ENCODE measurements around the gene IGSF21.

IGSF21 gene

DNA sequence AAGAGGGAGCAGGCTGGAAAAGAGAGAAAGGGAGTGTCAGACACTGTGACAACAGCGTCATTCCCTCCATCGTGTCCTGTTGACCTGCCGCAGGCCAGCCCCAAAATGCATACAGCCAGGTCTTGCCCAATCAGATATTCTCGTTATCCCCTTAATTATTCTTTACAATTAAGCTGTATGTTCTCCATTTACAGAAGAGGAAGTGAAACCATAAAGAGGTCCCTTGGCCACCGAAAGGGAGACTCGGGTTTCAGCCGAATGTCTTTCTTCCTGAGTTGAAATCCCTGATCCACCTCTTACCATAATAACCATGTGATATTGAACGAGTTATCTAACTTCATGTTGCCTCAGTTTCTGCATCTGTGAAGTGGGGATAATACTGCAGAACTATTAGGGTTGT lies 70.5 kb downstream of the IGSF21 start:
- ATAC-seq = no peak
- no peak for DNase-seq

DNA sequence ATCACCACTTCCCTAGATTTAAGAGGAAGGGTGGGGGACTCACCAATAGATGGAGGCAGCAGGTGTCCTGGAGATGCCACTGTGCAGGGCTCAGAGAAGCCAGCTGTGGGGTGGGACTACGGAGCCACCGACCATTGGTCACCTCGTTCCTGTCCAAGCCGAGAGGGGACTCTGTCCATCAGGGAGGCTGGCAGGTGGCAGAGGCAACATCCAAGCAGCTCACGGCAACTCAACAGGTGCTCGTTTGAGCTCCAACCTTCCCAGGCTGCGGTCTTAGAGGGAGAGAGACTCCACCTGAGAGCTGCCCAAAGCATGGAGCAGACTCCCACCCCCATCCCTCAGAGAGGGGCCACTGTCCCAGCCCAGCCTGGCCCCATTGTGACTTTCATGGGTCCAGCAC lies 71.4 kb downstream of the IGSF21 start:
- DNase-seq (no peak), ATAC-seq (no peak)

DNA sequence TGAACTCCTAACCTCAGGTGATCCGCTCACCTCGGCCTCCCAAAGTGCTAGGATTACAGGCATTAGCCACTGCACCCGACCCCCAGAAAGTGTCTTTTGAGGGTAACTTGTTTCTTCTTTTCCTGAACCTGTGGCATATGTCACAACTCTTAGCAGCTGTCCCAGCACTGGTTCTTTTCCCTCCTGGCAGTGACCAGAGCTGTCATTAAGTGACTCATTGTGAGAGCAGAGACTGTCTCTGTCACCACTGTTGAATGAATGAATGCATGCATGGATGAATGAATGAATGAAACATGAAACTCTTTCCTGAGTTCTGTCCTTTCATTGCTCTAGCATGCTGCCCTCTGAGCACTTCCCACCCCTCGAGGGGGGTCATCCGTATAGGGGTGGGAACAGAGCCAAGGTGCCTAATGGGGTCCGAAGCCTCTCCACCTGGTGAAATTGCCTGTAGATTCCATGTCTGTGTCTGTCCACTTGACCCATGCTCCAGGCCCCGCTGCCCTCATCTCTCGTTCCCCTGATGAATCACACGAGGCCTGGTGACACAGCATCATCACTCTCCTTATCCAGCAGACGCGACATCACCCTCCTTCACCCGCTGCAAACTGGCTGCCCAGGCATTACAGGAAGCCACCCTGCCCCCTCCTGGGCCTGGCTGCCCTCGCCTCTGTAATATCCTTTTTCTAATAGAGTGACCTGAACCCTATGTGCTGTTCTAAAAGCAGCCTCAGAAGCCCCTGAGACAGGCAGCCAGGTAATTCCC lies 75.0 kb downstream of the IGSF21 start:
- no peak for ATAC-seq
- no peak for DNase-seq

DNA sequence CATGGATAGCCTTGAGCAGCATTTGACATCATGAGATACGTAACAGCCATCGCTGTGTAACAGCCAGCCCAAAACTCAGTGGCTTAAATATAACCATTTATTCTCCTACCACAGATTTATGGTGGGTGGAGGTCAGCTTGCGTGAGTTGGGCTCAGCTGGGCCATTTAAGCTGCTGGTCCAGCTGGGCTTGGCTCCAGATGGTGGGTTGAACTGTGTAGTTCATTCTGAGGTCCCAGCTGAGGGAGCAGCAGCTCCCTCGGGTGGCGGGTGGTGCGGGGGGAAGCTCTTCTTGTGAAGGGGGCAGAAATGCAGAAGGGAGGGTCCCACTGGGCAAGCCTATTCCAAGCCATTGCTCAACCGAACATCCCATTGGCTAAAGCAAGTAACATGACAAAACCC lies 75.9 kb downstream of the IGSF21 start:
- ATAC-seq = no peak
- DNase-seq = no peak

DNA sequence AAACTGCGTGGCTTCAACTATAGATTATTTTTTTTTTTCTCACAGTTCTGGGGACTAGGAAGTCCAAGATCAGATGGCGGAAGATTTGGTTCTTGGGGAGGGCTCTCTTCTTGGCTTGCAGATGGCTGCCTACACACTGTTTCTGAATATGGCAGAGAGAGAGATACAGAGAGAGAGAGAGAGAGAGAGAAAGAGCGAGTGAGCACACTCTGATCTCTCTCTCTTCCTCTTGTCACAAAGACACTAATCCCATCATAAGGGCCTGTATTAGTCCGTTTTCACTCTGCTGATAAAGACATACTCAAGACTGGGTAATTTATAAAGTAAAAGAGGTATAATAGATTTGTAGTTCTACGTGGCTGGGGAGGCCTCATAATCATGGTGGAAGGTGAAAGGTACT lies 79.5 kb downstream of the IGSF21 start:
- ATAC-seq (no peak), DNase-seq (no peak)

DNA sequence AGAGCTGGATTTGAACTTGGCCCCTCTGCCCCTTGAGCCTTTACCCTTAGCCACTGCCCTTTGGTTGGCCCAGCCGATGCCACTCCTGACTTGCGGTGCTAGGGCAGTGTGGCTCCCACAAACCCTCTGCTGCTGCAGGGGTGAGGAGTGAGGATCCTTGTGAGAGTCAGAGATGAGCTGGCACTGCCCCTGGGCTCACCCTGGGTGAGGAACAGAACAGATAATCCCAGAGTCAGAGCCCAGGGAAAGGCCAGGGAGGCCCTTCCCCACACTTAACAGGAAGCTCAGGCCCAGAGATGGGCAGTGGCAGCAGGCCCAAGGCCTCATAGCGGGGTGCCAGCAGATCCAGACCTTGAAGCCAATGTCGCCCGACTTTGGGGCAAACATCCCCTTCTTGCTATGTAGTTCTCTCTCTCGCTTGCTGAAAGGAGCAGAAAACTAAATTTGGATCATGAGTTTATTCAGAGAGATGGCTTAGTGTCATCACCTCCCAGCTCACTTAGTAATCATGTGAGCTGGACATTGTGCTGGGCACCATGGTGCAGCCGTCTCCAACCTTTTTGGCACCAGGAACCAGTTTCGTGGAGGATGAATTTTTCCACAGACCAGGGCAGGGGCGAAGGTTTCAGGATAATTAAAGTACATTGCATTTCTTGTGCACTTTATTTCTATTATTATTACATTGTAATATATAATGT lies 81.4 kb downstream of the IGSF21 start:
- DNase-seq = no peak
- no peak for ATAC-seq

DNA sequence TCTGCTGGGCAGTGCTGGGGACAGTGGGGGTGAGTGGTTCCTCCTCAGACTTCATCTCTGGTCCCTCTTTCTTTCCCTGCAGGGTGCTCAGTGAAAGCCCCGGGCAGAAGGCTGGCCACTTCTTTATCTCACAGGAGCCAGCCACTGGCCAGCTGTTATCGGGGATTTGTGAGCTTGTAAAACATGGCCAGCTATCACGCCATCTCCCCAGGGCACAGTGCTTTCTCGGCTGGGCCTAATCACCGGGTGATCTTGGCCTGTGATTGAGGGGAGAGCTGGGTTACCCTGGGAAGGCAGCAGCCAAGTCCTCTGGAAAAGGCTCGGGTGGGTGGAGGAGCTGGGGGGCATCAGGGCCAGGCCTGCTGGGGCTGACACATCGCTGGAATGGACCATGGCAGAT lies 83.0 kb downstream of the IGSF21 start:
- ATAC-seq (no peak), DNase-seq (no peak)

DNA sequence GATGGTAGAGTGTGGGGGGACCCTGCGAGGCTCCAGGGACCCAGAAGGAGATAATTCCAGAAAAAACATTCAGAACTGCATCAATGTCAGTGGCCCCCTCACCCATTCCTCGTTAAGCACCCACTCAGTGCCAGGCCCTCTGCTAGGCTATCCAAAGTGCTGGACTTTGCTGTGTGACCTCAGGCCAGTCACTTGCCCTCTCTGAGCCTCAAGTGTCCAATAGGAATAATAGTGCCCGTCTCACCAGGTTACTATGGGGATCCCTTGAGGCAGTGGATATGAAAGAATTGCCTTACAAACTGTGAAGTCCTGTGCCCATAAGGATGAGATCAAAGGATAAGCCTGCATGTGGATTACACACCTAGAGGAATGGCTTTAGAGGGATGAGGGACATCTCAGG lies 83.4 kb downstream of the IGSF21 start:
- no peak for ATAC-seq

DNA sequence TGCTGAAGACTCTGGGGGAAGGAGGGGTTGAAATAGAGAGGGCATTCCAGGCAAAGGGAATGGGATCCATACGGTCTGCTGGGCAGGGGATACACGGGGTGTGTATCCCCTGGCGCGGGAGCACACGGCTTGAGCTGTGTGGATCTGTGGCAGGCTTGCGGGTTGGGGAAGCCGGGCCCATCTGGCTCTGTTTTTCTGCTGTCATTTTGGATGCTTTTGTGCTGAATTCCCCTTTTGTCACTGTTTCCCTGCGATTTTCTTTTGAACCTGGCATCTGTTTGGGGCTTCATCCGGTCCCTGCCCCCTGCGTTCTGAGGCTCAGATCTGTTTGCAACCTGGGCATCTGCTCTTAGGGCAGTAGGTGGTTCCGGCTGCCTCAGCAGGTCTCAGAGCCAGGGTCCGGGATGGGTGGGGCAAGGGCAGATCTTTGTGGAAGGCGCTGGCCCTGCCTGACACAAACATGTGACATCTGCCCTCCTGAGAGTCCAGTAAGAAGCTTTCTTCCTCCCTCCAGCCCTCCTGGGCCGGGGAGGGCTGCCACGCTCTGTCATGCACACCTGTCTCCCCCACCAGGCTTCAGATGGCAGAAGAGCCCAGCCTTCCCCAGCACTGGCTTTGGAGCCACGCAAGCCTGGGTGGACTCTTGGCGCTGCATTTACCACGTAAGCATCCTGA lies 84.0 kb downstream of the IGSF21 start:
- ATAC-seq (no peak), DNase-seq (no peak)

More for the DNA sequence above, 83.4 kb downstream of the IGSF21 start:
- DNase-seq = no peak

DNA sequence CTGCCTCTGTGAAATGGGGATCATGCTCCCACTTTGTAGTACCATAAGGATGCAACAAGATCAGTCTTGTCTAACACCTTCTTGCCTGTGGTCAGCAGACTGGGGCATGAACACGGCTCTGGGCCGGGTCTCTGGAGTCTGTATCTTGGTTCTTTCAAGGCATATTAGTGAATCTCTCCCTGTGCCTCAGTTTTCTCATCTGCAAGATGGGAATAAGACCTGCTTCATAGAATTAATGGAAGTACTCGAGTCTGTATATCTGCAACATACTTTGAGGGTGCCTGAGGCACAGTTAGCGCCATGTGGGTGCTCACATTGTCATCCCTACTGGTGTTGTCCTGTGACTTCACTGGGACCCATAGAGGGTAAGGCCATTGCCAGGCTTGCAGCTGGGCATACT lies 84.6 kb downstream of the IGSF21 start:
- DNase-seq = no peak

DNA sequence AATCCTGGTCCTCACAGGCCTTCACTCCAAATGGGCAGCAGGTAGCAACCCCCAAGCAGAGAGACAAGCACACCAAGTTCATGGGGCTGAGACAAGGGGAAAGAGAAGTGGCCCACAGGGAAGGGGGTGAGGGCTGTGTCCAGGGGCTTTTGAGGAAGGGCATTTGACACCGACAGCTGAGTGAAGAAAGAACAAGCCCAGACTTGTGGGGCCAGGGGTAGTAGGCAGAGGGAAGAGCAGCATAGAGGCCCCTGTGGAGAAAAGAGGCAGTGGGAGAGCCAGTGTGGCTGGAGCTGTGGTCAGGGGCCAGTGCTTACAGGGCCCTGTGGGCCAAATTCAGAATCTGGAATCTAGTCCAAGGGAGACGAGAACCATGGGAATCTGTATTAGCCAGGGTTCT lies 85.4 kb downstream of the IGSF21 start:
- no peak for DNase-seq
- ATAC-seq = no peak

More for the DNA sequence above, 84.6 kb downstream of the IGSF21 start:
- no peak for ATAC-seq

DNA sequence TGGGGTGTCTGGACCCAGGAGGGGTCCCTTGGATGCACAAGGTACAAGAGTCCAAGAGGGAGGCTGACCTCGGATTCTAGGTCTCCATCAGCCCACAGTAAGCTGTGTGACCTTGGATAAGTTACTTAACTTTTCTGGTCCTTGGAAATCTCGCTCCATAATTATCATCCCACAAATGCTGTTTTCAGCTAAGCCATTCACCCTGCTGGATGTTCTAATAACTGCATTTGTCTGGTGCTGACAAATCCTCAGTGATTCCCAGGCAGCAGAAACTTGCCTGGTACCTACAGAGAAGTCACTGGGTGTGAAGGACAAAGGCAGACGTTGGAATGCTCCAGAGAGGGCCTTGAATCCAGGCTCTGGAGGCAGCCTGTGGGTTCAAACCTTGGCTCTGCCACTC lies 89.7 kb downstream of the IGSF21 start:
- no peak for ATAC-seq

DNA sequence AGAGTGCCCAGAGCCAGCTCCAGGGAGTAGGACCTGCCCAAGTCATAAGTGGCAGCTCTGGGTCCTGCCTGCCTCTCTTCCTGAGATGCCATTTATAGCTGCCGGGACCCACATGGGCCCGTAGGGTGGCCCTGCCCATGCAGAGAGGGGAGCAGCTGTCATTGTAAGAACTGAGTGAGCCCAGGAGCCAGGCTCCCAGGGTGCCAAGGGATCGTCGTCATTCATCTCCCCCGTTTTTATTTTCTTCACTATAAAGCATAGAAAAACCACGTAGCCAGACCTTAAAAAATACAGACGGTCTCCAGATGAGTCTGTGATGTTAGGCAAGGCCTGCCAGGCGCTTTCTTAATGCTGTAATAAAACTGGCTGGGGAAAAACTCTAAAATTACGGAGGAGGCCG lies 90.7 kb downstream of the IGSF21 start:
- no peak for DNase-seq
- ATAC-seq = no peak

More for the DNA sequence above, 89.7 kb downstream of the IGSF21 start:
- DNase-seq = no peak

DNA sequence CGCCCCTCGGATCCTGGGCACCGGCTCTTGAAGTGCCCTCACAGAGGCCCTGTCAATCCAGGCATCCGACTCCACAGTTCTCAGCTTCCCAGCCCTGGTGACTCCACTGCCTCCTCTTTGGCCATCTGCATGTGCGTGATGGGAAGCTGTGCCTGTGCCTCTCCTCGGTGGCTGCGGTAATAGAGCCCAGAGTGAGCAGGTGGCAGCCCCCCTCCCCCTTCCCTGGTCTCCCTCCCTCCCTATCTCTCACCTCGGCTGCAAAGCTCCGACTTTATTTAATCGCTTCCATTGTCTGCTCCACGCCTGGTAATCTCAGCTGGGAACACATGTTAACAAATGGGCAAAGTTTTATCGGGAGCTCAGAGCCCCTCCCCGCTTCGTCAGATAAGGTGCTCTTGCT lies 91.9 kb downstream of the IGSF21 start:
- DNase-seq = no peak
- no peak for ATAC-seq

DNA sequence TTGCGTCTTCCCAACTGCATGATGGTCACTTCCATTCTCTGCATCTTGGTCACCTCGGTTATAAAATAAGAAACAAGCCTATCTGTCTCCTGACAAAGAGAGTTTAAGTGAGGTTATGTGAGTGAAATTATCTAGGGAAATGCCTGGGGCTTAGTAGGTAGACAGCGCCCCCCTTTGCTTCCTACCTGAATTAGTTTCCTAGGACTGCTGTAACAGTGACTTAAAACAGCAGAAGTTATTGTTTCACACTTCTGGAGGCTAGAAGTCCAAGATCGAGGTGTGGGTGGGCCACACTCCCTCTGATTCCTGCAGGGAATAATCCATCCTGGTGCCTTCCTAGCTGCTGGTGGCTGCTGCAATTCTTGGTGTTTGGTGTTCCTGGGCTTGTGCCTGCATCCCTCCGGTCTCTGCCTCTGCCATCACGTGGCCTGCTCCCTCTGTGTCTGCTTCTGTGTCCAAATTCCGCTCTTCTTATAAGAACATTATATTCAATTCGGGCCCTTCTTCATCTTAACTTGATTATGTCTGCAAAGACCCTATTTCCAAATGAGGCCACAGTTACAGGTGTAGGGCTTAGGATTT lies 92.6 kb downstream of the IGSF21 start:
- DNase-seq (no peak), ATAC-seq (no peak)

DNA sequence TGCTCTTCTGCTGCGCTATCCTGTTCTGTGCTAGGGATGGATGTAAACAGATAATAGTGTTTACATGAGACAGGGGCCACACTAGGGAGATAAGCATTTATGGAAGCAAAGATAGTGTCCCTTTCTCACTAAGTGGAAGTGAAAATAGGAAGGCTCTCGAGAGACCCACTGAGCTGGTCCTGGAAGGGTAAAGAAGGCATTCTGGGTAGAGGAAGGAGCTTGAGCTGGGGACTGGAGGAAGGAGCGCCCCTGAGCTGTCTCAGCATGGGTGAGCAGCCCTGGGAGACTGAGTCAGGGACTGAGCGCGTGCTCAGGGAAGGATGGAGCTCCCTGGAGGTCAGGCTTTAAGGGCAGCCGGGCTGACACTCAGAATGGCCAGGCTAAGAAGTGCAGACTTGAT lies 93.3 kb downstream of the IGSF21 start:
- DNase-seq = no peak

DNA sequence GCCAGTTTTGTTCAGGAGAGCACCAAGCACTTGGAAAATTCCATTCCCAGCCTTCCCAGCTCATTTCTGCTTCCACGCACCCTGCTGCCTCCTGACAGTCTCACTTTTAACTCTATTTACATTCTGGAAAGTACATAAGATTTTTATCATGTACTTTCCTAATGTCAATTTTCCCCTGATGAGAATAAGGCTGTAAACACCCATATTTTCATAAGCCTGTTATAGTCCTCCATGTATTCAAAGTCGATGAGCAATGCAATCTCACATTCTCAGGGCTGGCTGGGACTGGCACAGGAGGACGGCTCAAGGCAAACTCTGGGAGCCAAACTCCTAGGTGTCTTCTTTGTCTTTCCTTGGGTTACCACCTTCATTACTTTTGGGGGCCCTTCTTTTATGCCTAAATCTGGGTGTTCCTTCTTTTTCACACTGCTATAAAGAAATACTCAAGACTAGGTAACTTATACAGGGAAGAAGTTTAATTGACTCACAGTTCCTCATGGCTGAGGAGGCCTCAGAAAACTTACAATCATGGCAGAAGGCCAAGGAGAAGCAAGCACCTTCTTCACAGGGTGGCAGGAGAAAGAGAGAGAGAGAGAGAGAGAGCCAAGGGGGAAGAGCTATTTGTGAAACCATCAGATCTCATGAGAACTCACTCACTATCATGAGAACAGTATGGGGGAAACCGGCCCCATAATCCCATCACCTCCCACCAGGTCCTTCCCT lies 94.6 kb downstream of the IGSF21 start:
- ATAC-seq = no peak
- no peak for DNase-seq

More for the DNA sequence above, 93.3 kb downstream of the IGSF21 start:
- no peak for ATAC-seq

DNA sequence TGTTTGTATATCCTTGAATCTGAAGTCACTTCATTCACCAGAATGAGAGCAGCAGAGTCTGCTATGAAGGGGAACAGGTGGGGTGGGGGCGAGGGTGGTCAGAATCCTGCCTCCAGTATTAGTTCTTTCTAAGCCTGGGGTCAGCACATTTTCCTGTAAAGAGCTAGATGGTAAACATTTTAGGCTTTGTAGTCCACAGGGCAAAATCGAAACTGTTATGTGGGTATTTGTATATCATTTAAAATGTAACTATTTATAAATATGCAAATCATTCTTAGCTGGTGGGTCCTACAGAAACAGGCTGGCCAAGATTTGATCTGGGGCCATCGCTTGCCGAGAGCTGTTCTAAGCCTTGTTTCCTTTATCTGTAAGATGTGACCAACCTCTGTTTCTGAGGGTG lies 96.0 kb downstream of the IGSF21 start:
- ATAC-seq = no peak
- DNase-seq = no peak

DNA sequence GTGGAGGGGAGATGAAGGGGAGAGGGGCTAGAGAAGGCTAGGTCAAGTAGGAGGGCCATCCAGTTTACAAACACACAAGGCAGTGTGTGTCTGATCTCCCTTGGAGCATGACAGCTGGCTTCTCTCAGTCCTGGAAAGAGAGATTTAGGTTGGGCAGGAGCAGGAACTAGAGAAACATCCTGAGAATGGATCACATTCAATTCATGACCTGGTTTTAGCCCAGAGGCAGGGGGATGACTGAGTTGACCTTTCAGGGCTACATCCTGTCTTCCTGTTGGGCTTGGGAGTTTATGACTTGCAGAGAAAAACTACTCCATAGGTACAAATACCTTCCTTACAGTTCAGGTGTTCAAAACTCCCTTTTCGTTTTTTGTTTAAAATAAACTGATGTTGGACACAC lies 97.0 kb downstream of the IGSF21 start:
- DNase-seq = no peak
- ATAC-seq = no peak

DNA sequence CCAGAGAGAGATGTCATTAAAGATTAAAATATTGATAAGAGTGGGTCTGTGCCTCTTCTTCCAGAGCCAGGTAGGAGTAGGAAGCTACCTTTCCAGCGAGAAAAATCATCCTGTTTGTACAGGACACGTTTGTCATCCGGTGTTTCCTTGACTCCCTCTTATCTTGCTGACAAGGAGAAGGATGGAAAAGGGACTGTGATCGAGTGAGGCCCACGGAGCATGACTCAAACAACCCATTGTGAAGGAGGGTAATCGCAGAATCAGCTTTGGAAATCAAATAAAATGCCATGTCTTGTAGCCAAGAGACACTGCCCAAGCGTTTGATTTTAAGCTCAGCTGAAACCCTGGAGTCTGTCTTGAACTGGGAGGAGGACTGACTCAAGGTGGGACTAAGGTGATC lies 97.7 kb downstream of the IGSF21 start:
- ATAC-seq (no peak), DNase-seq (no peak)

DNA sequence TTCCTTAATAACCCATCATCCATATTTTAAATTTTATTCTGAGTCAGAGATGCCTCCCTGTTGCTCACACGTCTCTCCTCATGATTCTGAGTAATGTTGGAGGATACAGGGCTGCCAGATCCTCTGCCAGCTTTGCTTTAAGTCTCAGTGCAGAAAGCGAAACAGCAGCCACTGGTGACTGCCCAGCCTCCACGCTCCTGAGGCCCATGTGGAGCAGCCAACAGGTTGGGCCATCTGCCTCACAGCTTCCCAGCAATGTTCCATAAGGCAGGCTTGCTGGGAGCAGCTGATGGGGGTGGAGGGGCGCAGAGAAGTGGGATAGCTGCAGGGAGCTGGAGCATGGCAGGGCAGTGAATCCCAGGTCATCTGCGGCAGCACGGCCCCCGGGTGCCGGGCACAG lies 104.2 kb downstream of the IGSF21 start:
- no peak for ATAC-seq
- no peak for DNase-seq

DNA sequence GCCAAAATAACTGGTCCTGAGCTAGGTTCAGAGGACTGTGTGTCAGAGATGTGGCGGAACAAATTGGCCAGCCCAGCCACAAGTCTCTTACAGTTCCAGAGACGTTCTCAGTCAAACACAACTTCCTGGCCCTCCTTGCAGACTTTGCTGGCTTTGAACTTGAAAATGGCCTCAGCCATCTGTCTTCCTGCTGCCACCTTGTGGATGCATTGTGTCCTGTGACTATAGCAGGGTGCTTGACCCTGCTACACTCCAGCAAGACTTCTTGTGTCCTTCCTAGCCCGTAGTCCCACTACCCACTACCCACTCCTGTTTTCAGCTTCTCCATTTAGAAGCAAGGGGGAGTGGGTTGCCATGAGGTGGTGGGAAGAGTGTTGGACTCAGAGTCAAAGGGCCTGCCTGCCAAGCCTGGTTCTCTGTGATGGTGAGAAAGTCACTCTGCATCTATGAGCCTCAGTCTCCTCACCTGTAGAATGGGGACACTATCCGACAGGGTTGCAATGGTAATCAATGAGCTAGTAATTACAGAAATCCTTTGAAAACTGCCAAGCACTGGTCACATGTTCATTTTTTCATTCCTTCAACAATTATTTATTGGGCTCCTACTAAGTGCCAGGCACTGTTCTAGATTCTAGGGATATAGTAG lies 109.9 kb downstream of the IGSF21 start:
- ATAC-seq (no peak), DNase-seq (peak; percentile 6)
